Mucosa of descending colon (tissue), 3 donors: ENCODE measurements around the gene BICC1. TPM values are rescaled to one million over a fixed set of nuclear protein-coding genes. Genes with fewer than 3 reads are reported as not detected.

ENCODE experiments used
- ATAC-seq: fragments of 200-7000 bp; cut with Tn5 transposase; one replicate; pipeline ENCODE4 v1.9.1; 2020; ENCODE audit warnings: mild to moderate bottlenecking, moderate library complexity
- DNase-seq, 3 donors: peaks; one replicate each; pipeline ENCODE4 v3.0.0-alpha.2; 2020
- H3K36me3 ChIP-seq: fragments of 200-600 bp; one replicate; pipeline ENCODE4 v1.8.0; 2021; ENCODE audit warnings: low read depth, mild to moderate bottlenecking
- H3K4me1 ChIP-seq: fragments of 200-600 bp; one replicate; pipeline ENCODE4 v1.8.0; 2021; ENCODE audit warnings: low read depth, mild to moderate bottlenecking
- H3K4me3 ChIP-seq: fragments of 200-600 bp; one replicate; pipeline ENCODE4 v1.8.0; 2021; ENCODE audit warnings: mild to moderate bottlenecking
- H3K9me3 ChIP-seq: fragments of 200-600 bp; one replicate; pipeline ENCODE4 v1.8.0; 2021; ENCODE audit warnings: mild to moderate bottlenecking
- CTCF ChIP-seq: fragments of 200-600 bp; IDR thresholded peaks from one replicate; pipeline ENCODE4 v1.8.0; 2022; ENCODE audit warnings: antibody characterized with exemption, mild to moderate bottlenecking
- intact Hi-C, 2 donors: fragments of 100-400 bp; cut with DNase I in 1 of 2; cut with micrococcal nuclease in 1 of 2; formaldehyde crosslinking; loops; one replicate each; pipeline versions ENCODE4 v1.11.0 to v1.11.1; 2022; cut with DNase I, micrococcal nuclease
- total RNA-seq, 3 donors: library from RNA; stranded (reverse); fragmentation: NEBNext Ultra II Directional in 2 of 3; extraction: Animal tissue kit (Norgen Biotek cat#: 25700) in 2 of 3; gene quantifications; one replicate each; pipeline versions ENCODE4 v1.2.1 to v1.2.4, GENCODE V29; 2021 to 2023
- donor health status: DM: no; HTN: no; CAD: no; lungs with moderate emphysema.
- donor health status: DM: no; HTN: no; CAD: no.
- donor health status: DM: no; HTN: yes; CAD: no.

BICC1 gene
- total RNA-seq, 3 donors from 2014 or later: 1.1 to 5.9 (median 3.5) TPM

- intact Hi-C loops: no loop called here
- ATAC-seq: no peak
Measured at GRCh38 chr10:58695022-58695421, 182.3 kb downstream of the BICC1 start.

GRCh38 chr10:58696736-58697135 is 184.1 kb downstream of the BICC1 start:
- intact Hi-C loops: no loop called here
- ATAC-seq (no peak), DNase-seq (no peak)
- no peak overlapping the region for H3K4me3 ChIP-seq
- H3K4me1 ChIP-seq: no peaks in the 10 kb centered on the region
- no peak for TF ChIP-seq CTCF
- no peaks in the 10 kb centered on the region for H3K9me3 ChIP-seq
- H3K36me3 ChIP-seq: no peaks in the 10 kb centered on the region

More at GRCh38 chr10:58695022-58695421, 182.3 kb downstream of the BICC1 start:
- Histone ChIP-seq H3K4me1 (no peaks in the 10 kb centered on the region), H3K4me3 (no peak overlapping the region), H3K9me3 (no peaks in the 10 kb centered on the region), H3K36me3 (no peaks in the 10 kb centered on the region)
- TF ChIP-seq CTCF: no peak
- DNase-seq: no peak

GRCh38 chr10:58697691-58698090 is 185.0 kb downstream of the BICC1 start:
- H3K36me3 ChIP-seq: no peaks in the 10 kb centered on the region
- H3K9me3 ChIP-seq: no peaks in the 10 kb centered on the region
- TF ChIP-seq CTCF: no peak
- no peak overlapping the region for H3K4me3 ChIP-seq
- intact Hi-C loops: no loop called here
- no peaks in the 10 kb centered on the region for H3K4me1 ChIP-seq
- no peak for DNase-seq
- no peak for ATAC-seq

GRCh38 chr10:58698777-58699356 is 186.2 kb downstream of the BICC1 start:
- H3K9me3 ChIP-seq: no peaks in the 10 kb centered on the region
- ATAC-seq: no peak
- H3K36me3 ChIP-seq: no peaks in the 10 kb centered on the region
- no peak for TF ChIP-seq CTCF
- intact Hi-C loops: no loop called here
- DNase-seq: no peak
- H3K4me1 ChIP-seq: no peaks in the 10 kb centered on the region
- no peak overlapping the region for H3K4me3 ChIP-seq

GRCh38 chr10:58700591-58700990 is 187.9 kb downstream of the BICC1 start:
- ATAC-seq (no peak), DNase-seq (no peak)
- H3K9me3 ChIP-seq: no peaks in the 10 kb centered on the region
- TF ChIP-seq CTCF: no peak
- no peak overlapping the region for H3K4me3 ChIP-seq
- no peaks in the 10 kb centered on the region for H3K36me3 ChIP-seq
- no peaks in the 10 kb centered on the region for H3K4me1 ChIP-seq
- intact Hi-C loops: no loop called here
